ENCODE data around the gene CYP21A2. TPM values are rescaled to one million over a fixed set of nuclear protein-coding genes. Genes with fewer than 3 reads are reported as not detected.

CYP21A2 gene
- total and polyA plus RNA-seq, 9 donors: 0.04 to 1.9 (median 0.57) TPM

GRCh38 chr6:32088487-32089049, 50.4 kb downstream of the CYP21A2 start:
- peaks cover 45% of the 10 kb centered on the region for H3K36me3 ChIP-seq (ENCODE audit: control insufficient read depth, insufficient read depth, low read length)

GRCh38 chr6:32089082-32089828, 51.0 kb downstream of the CYP21A2 start:
- Histone ChIP-seq H3K36me3 (ENCODE audit: control insufficient read depth, insufficient read depth, low read length) (peaks cover 38% of the 10 kb centered on the region), H3K9me3 (replicated peaks; ENCODE audit: control insufficient read depth, low read depth, low read length) (no peaks in the 10 kb centered on the region), H3K27me3 (ENCODE audit: control insufficient read depth, insufficient read depth, low read length) (peaks cover 9% of the 10 kb centered on the region), H3K4me3 (ENCODE audit: low read length) (no peak overlapping the region), H3K27ac (ENCODE audit: low read length) (no peak overlapping the region), H3K4me1 (ENCODE audit: control insufficient read depth, insufficient read depth, low read length) (peaks cover 16% of the 10 kb centered on the region)
- WGBS (ENCODE audit: insufficient coverage): 83% methylated on average over 8 of the region's 10 CpGs
- no peak for DNase-seq

More at GRCh38 chr6:32088487-32089049, 50.4 kb downstream of the CYP21A2 start:
- Histone ChIP-seq H3K27me3 (ENCODE audit: control insufficient read depth, insufficient read depth, low read length) (peaks cover 9% of the 10 kb centered on the region), H3K4me3 (ENCODE audit: low read length) (no peak overlapping the region), H3K27ac (ENCODE audit: low read length) (no peak overlapping the region), H3K9me3 (replicated peaks; ENCODE audit: control insufficient read depth, low read depth, low read length) (no peaks in the 10 kb centered on the region), H3K4me1 (ENCODE audit: control insufficient read depth, insufficient read depth, low read length) (peaks cover 16% of the 10 kb centered on the region)
- peak; percentile 17 for DNase-seq
- WGBS (ENCODE audit: insufficient coverage): 88% methylated on average over 9 of the region's 14 CpGs

Other genes starting within 250 kb of the CYP21A2 start
- gene VARS1, start 242.7 kb upstream of the CYP21A2 start, total RNA-seq: 21.9 TPM
- gene VARS1, start 242.7 kb upstream of the CYP21A2 start, polyA plus RNA-seq (ENCODE audit: insufficient read depth in 1 of 8, insufficient read length in 8 of 8, low replicate concordance in 1 of 8): 10 to 100 TPM; 35.1 to 63.0 (median 51.2) TPM
- 42.0 TPM for gene LSM2, start 231.4 kb upstream of the CYP21A2 start, total RNA-seq
- gene LSM2, start 231.4 kb upstream of the CYP21A2 start, polyA plus RNA-seq (ENCODE audit: insufficient read depth in 1 of 8, insufficient read length in 8 of 8, low replicate concordance in 1 of 8): 10 to 100 TPM; 41.3 to 64.3 (median 56.8) TPM
- 2.3 TPM for gene HSPA1L, start 223.1 kb upstream of the CYP21A2 start, total RNA-seq
- gene HSPA1L, start 223.1 kb upstream of the CYP21A2 start, polyA plus RNA-seq (ENCODE audit: insufficient read depth in 1 of 8, insufficient read length in 8 of 8, low replicate concordance in 1 of 8): 1 to 10 TPM; 2.9 to 4.1 (median 3.6) TPM
- gene HSPA1A, start 222.9 kb upstream of the CYP21A2 start, total RNA-seq: 76.7 TPM
- 10 to 100 TPM; 57.3 to 94.7 (median 82.0) TPM for gene HSPA1A, start 222.9 kb upstream of the CYP21A2 start, polyA plus RNA-seq (ENCODE audit: insufficient read depth in 1 of 8, insufficient read length in 8 of 8, low replicate concordance in 1 of 8)
- gene HSPA1B, start 210.7 kb upstream of the CYP21A2 start, total RNA-seq: 56.2 TPM
- gene HSPA1B, start 210.7 kb upstream of the CYP21A2 start, polyA plus RNA-seq (ENCODE audit: insufficient read depth in 1 of 8, insufficient read length in 8 of 8, low replicate concordance in 1 of 8): 100 to 1,000 TPM in 1 of 8 donors, 10 to 100 TPM in 7; 42.7 to 101 (median 63.5) TPM
- gene NEU1, start 175.6 kb upstream of the CYP21A2 start, total RNA-seq: 27.1 TPM
- 10 to 100 TPM; 14.5 to 24.5 (median 18.1) TPM for gene NEU1, start 175.6 kb upstream of the CYP21A2 start, polyA plus RNA-seq (ENCODE audit: insufficient read depth in 1 of 8, insufficient read length in 8 of 8, low replicate concordance in 1 of 8)
- gene SLC44A4, start 159.4 kb upstream of the CYP21A2 start, total RNA-seq: 0.18 TPM
- gene SLC44A4, start 159.4 kb upstream of the CYP21A2 start, polyA plus RNA-seq (ENCODE audit: insufficient read depth in 1 of 8, insufficient read length in 8 of 8, low replicate concordance in 1 of 8): 1 to 10 TPM in 2 of 8 donors, under 1 TPM in 6; 0.12 to 8.9 (median 0.37) TPM
- gene EHMT2, start 140.7 kb upstream of the CYP21A2 start, total RNA-seq: 28.3 TPM
- gene EHMT2, start 140.7 kb upstream of the CYP21A2 start, polyA plus RNA-seq (ENCODE audit: insufficient read depth in 1 of 8, insufficient read length in 8 of 8, low replicate concordance in 1 of 8): 10 to 100 TPM; 30.7 to 43.8 (median 33.8) TPM
- gene ZBTB12, start 136.3 kb upstream of the CYP21A2 start, total RNA-seq: 2.7 TPM
- 10 to 100 TPM in 7 of 8 donors, 1 to 10 TPM in 1; 9.2 to 15.3 (median 14.0) TPM for gene ZBTB12, start 136.3 kb upstream of the CYP21A2 start, polyA plus RNA-seq (ENCODE audit: insufficient read depth in 1 of 8, insufficient read length in 8 of 8, low replicate concordance in 1 of 8)
- gene C2, start 110.7 kb upstream of the CYP21A2 start, total RNA-seq: 3.7 TPM
- gene C2, start 110.7 kb upstream of the CYP21A2 start, polyA plus RNA-seq (ENCODE audit: insufficient read depth in 1 of 8, insufficient read length in 8 of 8, low replicate concordance in 1 of 8): 1 to 10 TPM; 3.3 to 9.5 (median 5.0) TPM
- 1.6 TPM for gene CFB, start 92.3 kb upstream of the CYP21A2 start, total RNA-seq
- gene CFB, start 92.3 kb upstream of the CYP21A2 start, polyA plus RNA-seq (ENCODE audit: insufficient read depth in 1 of 8, insufficient read length in 8 of 8, low replicate concordance in 1 of 8): 1 to 10 TPM; 1.0 to 4.8 (median 2.0) TPM
- 48.9 TPM for gene NELFE, start 79.4 kb upstream of the CYP21A2 start, total RNA-seq
- 10 to 100 TPM; 64.7 to 72.6 (median 69.2) TPM for gene NELFE, start 79.4 kb upstream of the CYP21A2 start, polyA plus RNA-seq (ENCODE audit: insufficient read depth in 1 of 8, insufficient read length in 8 of 8, low replicate concordance in 1 of 8)
- gene SKIC2, start 79.2 kb upstream of the CYP21A2 start, total RNA-seq: 21.8 TPM
- gene SKIC2, start 79.2 kb upstream of the CYP21A2 start, polyA plus RNA-seq (ENCODE audit: insufficient read depth in 1 of 8, insufficient read length in 8 of 8, low replicate concordance in 1 of 8): 10 to 100 TPM; 27.0 to 34.1 (median 30.8) TPM
- gene DXO, start 66.3 kb upstream of the CYP21A2 start, total RNA-seq: 10.7 TPM
- gene DXO, start 66.3 kb upstream of the CYP21A2 start, polyA plus RNA-seq (ENCODE audit: insufficient read depth in 1 of 8, insufficient read length in 8 of 8, low replicate concordance in 1 of 8): 10 to 100 TPM; 16.0 to 22.2 (median 17.4) TPM
- 13.0 TPM for gene C4A, start 56.4 kb upstream of the CYP21A2 start, total RNA-seq
- gene C4A, start 56.4 kb upstream of the CYP21A2 start, polyA plus RNA-seq (ENCODE audit: insufficient read depth in 1 of 8, insufficient read length in 8 of 8, low replicate concordance in 1 of 8): 10 to 100 TPM in 6 of 8 donors, 1 to 10 TPM in 2; 6.6 to 20.4 (median 15.8) TPM
- 15.6 TPM for gene C4B, start 23.6 kb upstream of the CYP21A2 start, total RNA-seq
- gene C4B, start 23.6 kb upstream of the CYP21A2 start, polyA plus RNA-seq (ENCODE audit: insufficient read depth in 1 of 8, insufficient read length in 8 of 8, low replicate concordance in 1 of 8): 10 to 100 TPM in 7 of 8 donors, 1 to 10 TPM in 1; 9.5 to 32.1 (median 24.1) TPM
- 108 TPM for gene TNXB, start 70.9 kb downstream of the CYP21A2 start, total RNA-seq
- gene TNXB, start 70.9 kb downstream of the CYP21A2 start, polyA plus RNA-seq (ENCODE audit: insufficient read depth in 1 of 8, insufficient read length in 8 of 8, low replicate concordance in 1 of 8): 100 to 1,000 TPM in 7 of 8 donors, 10 to 100 TPM in 1; 100.0 to 207 (median 127) TPM
- gene ATF6B, start 89.8 kb downstream of the CYP21A2 start, total RNA-seq: 11.7 TPM
- gene ATF6B, start 89.8 kb downstream of the CYP21A2 start, polyA plus RNA-seq (ENCODE audit: insufficient read depth in 1 of 8, insufficient read length in 8 of 8, low replicate concordance in 1 of 8): 10 to 100 TPM; 38.3 to 53.3 (median 46.7) TPM
- gene FKBPL, start 91.9 kb downstream of the CYP21A2 start, total RNA-seq: 4.5 TPM
- gene FKBPL, start 91.9 kb downstream of the CYP21A2 start, polyA plus RNA-seq (ENCODE audit: insufficient read depth in 1 of 8, insufficient read length in 8 of 8, low replicate concordance in 1 of 8): 1 to 10 TPM; 4.0 to 6.0 (median 4.4) TPM
- 0.18 TPM for gene PRRT1, start 113.5 kb downstream of the CYP21A2 start, total RNA-seq
- 1 to 10 TPM in 7 of 8 donors, under 1 TPM in 1; 0.71 to 2.3 (median 1.2) TPM for gene PRRT1, start 113.5 kb downstream of the CYP21A2 start, polyA plus RNA-seq (ENCODE audit: insufficient read depth in 1 of 8, insufficient read length in 8 of 8, low replicate concordance in 1 of 8)
- 15.3 TPM for gene PPT2, start 115.7 kb downstream of the CYP21A2 start, total RNA-seq
- gene PPT2, start 115.7 kb downstream of the CYP21A2 start, polyA plus RNA-seq (ENCODE audit: insufficient read depth in 1 of 8, insufficient read length in 8 of 8, low replicate concordance in 1 of 8): 10 to 100 TPM; 23.7 to 35.7 (median 31.6) TPM
- gene EGFL8, start 126.2 kb downstream of the CYP21A2 start, total RNA-seq: 28.9 TPM
- 10 to 100 TPM; 22.9 to 43.4 (median 27.7) TPM for gene EGFL8, start 126.2 kb downstream of the CYP21A2 start, polyA plus RNA-seq (ENCODE audit: insufficient read depth in 1 of 8, insufficient read length in 8 of 8, low replicate concordance in 1 of 8)
- gene AGPAT1, start 137.7 kb downstream of the CYP21A2 start, total RNA-seq: 32.3 TPM
- 10 to 100 TPM; 55.4 to 71.7 (median 61.8) TPM for gene AGPAT1, start 137.7 kb downstream of the CYP21A2 start, polyA plus RNA-seq (ENCODE audit: insufficient read depth in 1 of 8, insufficient read length in 8 of 8, low replicate concordance in 1 of 8)
- gene RNF5, start 140.0 kb downstream of the CYP21A2 start, total RNA-seq: 41.5 TPM
- 10 to 100 TPM; 46.9 to 57.5 (median 52.8) TPM for gene RNF5, start 140.0 kb downstream of the CYP21A2 start, polyA plus RNA-seq (ENCODE audit: insufficient read depth in 1 of 8, insufficient read length in 8 of 8, low replicate concordance in 1 of 8)
- 3.7 TPM for gene AGER, start 145.8 kb downstream of the CYP21A2 start, total RNA-seq
- 10 to 100 TPM in 5 of 8 donors, 1 to 10 TPM in 3; 6.1 to 17.1 (median 10.9) TPM for gene AGER, start 145.8 kb downstream of the CYP21A2 start, polyA plus RNA-seq (ENCODE audit: insufficient read depth in 1 of 8, insufficient read length in 8 of 8, low replicate concordance in 1 of 8)
- gene PBX2, start 151.8 kb downstream of the CYP21A2 start, total RNA-seq: 31.3 TPM
- gene PBX2, start 151.8 kb downstream of the CYP21A2 start, polyA plus RNA-seq (ENCODE audit: insufficient read depth in 1 of 8, insufficient read length in 8 of 8, low replicate concordance in 1 of 8): 100 to 1,000 TPM in 7 of 8 donors, 10 to 100 TPM in 1; 91.7 to 123 (median 113) TPM
- gene GPSM3, start 154.2 kb downstream of the CYP21A2 start, total RNA-seq: 4.3 TPM
- gene GPSM3, start 154.2 kb downstream of the CYP21A2 start, polyA plus RNA-seq (ENCODE audit: insufficient read depth in 1 of 8, insufficient read length in 8 of 8, low replicate concordance in 1 of 8): 1 to 10 TPM; 6.1 to 9.8 (median 7.7) TPM
- gene NOTCH4, start 185.7 kb downstream of the CYP21A2 start, total RNA-seq: 14.0 TPM
- gene NOTCH4, start 185.7 kb downstream of the CYP21A2 start, polyA plus RNA-seq (ENCODE audit: insufficient read depth in 1 of 8, insufficient read length in 8 of 8, low replicate concordance in 1 of 8): 10 to 100 TPM; 15.9 to 30.4 (median 23.2) TPM